Liver (tissue), 7 donors: Measurements from ENCODE around the gene CCR5AS.

Experiments used
- DNase-seq: peaks from one replicate; pipeline ENCODE4 v3.0.0-alpha.2; 2017; ENCODE audit warnings: low spot score
- H3K27ac ChIP-seq, 2 donors: one replicate each; pipeline ENCODE4 v1.7.0; 2013; ENCODE audit warnings: inconsistent platforms in 2 of 2, low read length in 2 of 2, control low read depth in 1 of 2, low read depth in 1 of 2, mild to moderate bottlenecking in 1 of 2
- H3K27me3 ChIP-seq, 4 donors: one replicate each; pipeline versions ENCODE4 v1.6.1 to v1.7.0; 2013; ENCODE audit warnings: low read length in 3 of 4, inconsistent platforms in 1 of 4, mild to moderate bottlenecking in 1 of 4, moderate library complexity in 1 of 4; ENCODE audit not compliant: control insufficient read depth in 4 of 4, insufficient read depth in 4 of 4
- H3K36me3 ChIP-seq, 4 donors: one replicate each; pipeline versions ENCODE4 v1.6.1 to v1.7.0; 2013; ENCODE audit warnings: low read length in 3 of 4, mild to moderate bottlenecking in 3 of 4, low read depth in 1 of 4, moderate library complexity in 1 of 4; ENCODE audit not compliant: control insufficient read depth in 4 of 4, insufficient read depth in 3 of 4
- H3K4me1 ChIP-seq, 4 donors: one replicate each; pipeline versions ENCODE4 v1.6.1 to v1.7.0; 2013; ENCODE audit warnings: low read length in 3 of 4, mild to moderate bottlenecking in 3 of 4, moderate library complexity in 1 of 4; ENCODE audit not compliant: control insufficient read depth in 4 of 4, insufficient read depth in 4 of 4
- H3K4me3 ChIP-seq, 3 donors: one replicate each; pipeline versions ENCODE4 v1.6.1 to v1.7.0; 2013; ENCODE audit warnings: low read length in 3 of 3, control low read depth in 1 of 3, low read depth in 1 of 3, mild to moderate bottlenecking in 1 of 3
- H3K9ac ChIP-seq, 2 donors: one replicate each; pipeline ENCODE4 v1.7.0; 2013; ENCODE audit warnings: low read length in 2 of 2, mild to moderate bottlenecking in 2 of 2, moderate library complexity in 2 of 2, control low read depth in 1 of 2, low read depth in 1 of 2
- H3K9me3 ChIP-seq, 4 donors: one replicate each; pipeline versions ENCODE4 v1.6.1 to v1.7.0; 2013; ENCODE audit warnings: low read length in 3 of 4; ENCODE audit not compliant: control insufficient read depth in 4 of 4
- ATF3 ChIP-seq: IDR thresholded peaks from 2 replicates; pipeline ENCODE4 v1.6.1; 2016; ENCODE audit warnings: antibody characterized with exemption
- FOXA2 ChIP-seq: IDR thresholded peaks from 2 replicates; pipeline ENCODE4 v1.6.1; 2016; ENCODE audit warnings: antibody characterized with exemption
- HNF4A ChIP-seq, 2 donors: conservative IDR thresholded peaks; 2 replicates each; pipeline ENCODE4 v1.6.1; 2016; ENCODE audit warnings: antibody characterized with exemption in 2 of 2, mild to moderate bottlenecking in 2 of 2
- JUND ChIP-seq, 2 donors: IDR thresholded peaks; 2 replicates each; pipeline ENCODE4 v1.6.1; 2016; ENCODE audit warnings: antibody characterized with exemption in 2 of 2
- MAX ChIP-seq: IDR thresholded peaks from 2 replicates; pipeline ENCODE4 v1.6.1; 2016; ENCODE audit warnings: antibody characterized with exemption
- RAD21 ChIP-seq, 2 donors: IDR thresholded peaks; 2 replicates each; pipeline ENCODE4 v1.6.1; 2016; ENCODE audit warnings: antibody characterized with exemption in 2 of 2, mild to moderate bottlenecking in 2 of 2
- RXRA ChIP-seq, 2 donors: IDR thresholded peaks; 2 replicates each; pipeline ENCODE4 v1.6.1; 2017 to 2018; ENCODE audit warnings: antibody characterized with exemption in 2 of 2, mild to moderate bottlenecking in 1 of 2
- SP1 ChIP-seq: IDR thresholded peaks from 2 replicates; pipeline ENCODE4 v1.6.1; 2018; ENCODE audit warnings: antibody characterized with exemption, mild to moderate bottlenecking
- YY1 ChIP-seq: IDR thresholded peaks from 2 replicates; pipeline ENCODE4 v1.6.1; 2016; ENCODE audit warnings: antibody characterized with exemption, mild to moderate bottlenecking
- ZBTB33 ChIP-seq: IDR thresholded peaks from 2 replicates; pipeline ENCODE4 v1.6.1; 2016; ENCODE audit warnings: antibody characterized with exemption
- WGBS: extraction: QIAGEN DNeasy Blood & Tissue Kit; methylation state at CpG from one replicate; pipeline ENCODE4 v1.1.7; 2013; 5-methylcytosine and 5-hydroxymethylcytosine counted together
- donor health status: healthy.
- donor health status: healthy.
- donor health status: healthy.
- donor health status: healthy.

CCR5AS gene

GRCh38 chr3:46372492-46373359, 34.1 kb downstream of the CCR5AS start:
- Histone ChIP-seq H3K36me3 (no peaks in the 10 kb centered on the region), H3K9me3 (no peaks in the 10 kb centered on the region), H3K4me1 (peaks cover 0 to 2% (median 0%) of the 10 kb centered on the region in 4 donors), H3K27me3 (peaks cover 0 to 6% (median 0%) of the 10 kb centered on the region in 4 donors), H3K9ac (no peak overlapping the region), H3K4me3 (no peak overlapping the region), H3K27ac (no peak overlapping the region)
- TF ChIP-seq ZBTB33 (no peak), ATF3 (no peak), RAD21 (IDR thresholded peaks at IDR 0.05) (peak; percentile 60 to 72)
- DNase-seq: no peak
- WGBS: 72% methylated on average over 9 of the region's 9 CpGs

GRCh38 chr3:46371519-46372340, 35.1 kb downstream of the CCR5AS start:
- peak overlapping the region in 1 of 2 donors; percentile 72 for H3K9ac ChIP-seq
- 80% methylated on average over 10 of the region's 10 CpGs for WGBS
- H3K27me3 ChIP-seq: peaks cover 0 to 6% (median 0%) of the 10 kb centered on the region in 4 donors
- DNase-seq: no peak
- TF ChIP-seq RAD21 (IDR thresholded peaks at IDR 0.05) (no peak), MAX (no peak), SP1 (no peak), ZBTB33 (no peak), JUND (IDR thresholded peaks at IDR 0.05) (no peak), YY1 (no peak), FOXA2 (no peak), RXRA (IDR thresholded peaks at IDR 0.05) (no peak), HNF4A (conservative IDR thresholded peaks at IDR 0.05) (no peak)
- no peak overlapping the region for H3K4me3 ChIP-seq
- H3K27ac ChIP-seq: no peak overlapping the region
- H3K4me1 ChIP-seq: peaks cover 0 to 2% (median 0%) of the 10 kb centered on the region in 4 donors
- H3K36me3 ChIP-seq: no peaks in the 10 kb centered on the region
- no peaks in the 10 kb centered on the region for H3K9me3 ChIP-seq
